Keratinocyte (primary cell): ENCODE data around the gene SNCB. TPM values are rescaled to one million over a fixed set of nuclear protein-coding genes. Genes with fewer than 3 reads are reported as not detected.

Source experiments
- DNase-seq: peaks from one replicate; pipeline ENCODE4 v3.0.0-alpha.2; 2011; ENCODE audit warnings: low read depth, missing footprints, low spot score
- FAIRE-seq: peaks from 2 replicates; lab custom pipeline; 2011; peaks lifted over from hg19 to GRCh38; lab: Jason Lieb, UNC
- H2AFZ ChIP-seq: 2 replicates; pipeline ENCODE4 v1.6.0; 2012; ENCODE audit warnings: low read length, control low read depth, inconsistent platforms; ENCODE audit not compliant: control insufficient read depth
- H3K27ac ChIP-seq: 2 replicates; pipeline ENCODE4 v1.5.1; 2011; ENCODE audit warnings: low read length; ENCODE audit not compliant: control insufficient read depth, insufficient read depth
- H3K27me3 ChIP-seq: 3 replicates; pipeline ENCODE4 v1.6.0; 2011; ENCODE audit warnings: low read length; ENCODE audit not compliant: control insufficient read depth, insufficient read depth; ENCODE audit errors: extremely low read depth
- H3K36me3 ChIP-seq, 2 experiments: 2 replicates in 1 of 2; 3 replicates in 1 of 2; pipeline ENCODE4 v1.5.1; 2011; ENCODE audit warnings: low read length in 2 of 2, mild to moderate bottlenecking in 1 of 2; ENCODE audit not compliant: control insufficient read depth in 2 of 2, insufficient read depth in 2 of 2; ENCODE audit errors: extremely low read depth in 1 of 2
- H3K4me1 ChIP-seq: 3 replicates; pipeline ENCODE4 v1.5.1; 2011; ENCODE audit warnings: low read length; ENCODE audit not compliant: control insufficient read depth, insufficient read depth; ENCODE audit errors: extremely low read depth
- H3K4me2 ChIP-seq: 3 replicates; pipeline ENCODE4 v1.6.0; 2011; ENCODE audit warnings: low read depth, low read length; ENCODE audit not compliant: control insufficient read depth, insufficient read depth; ENCODE audit errors: extremely low read depth
- H3K4me3 ChIP-seq, 3 experiments: fragments of 200-600 bp in 1 of 3; sonication (generic) in 1 of 3; 2 replicates in 2 of 3; 3 replicates in 1 of 3; pipeline ENCODE4 v1.5.1; 2011 to 2016; ENCODE audit warnings: low read length in 3 of 3, mild to moderate bottlenecking in 3 of 3, control low read depth in 2 of 3, inconsistent platforms in 1 of 3, low read depth in 1 of 3, mixed read lengths in 1 of 3, mixed run types in 1 of 3, moderate library complexity in 1 of 3; ENCODE audit not compliant: control insufficient read depth in 2 of 3, insufficient read depth in 2 of 3; ENCODE audit errors: extremely low read depth in 1 of 3
- H3K79me2 ChIP-seq: 2 replicates; pipeline ENCODE4 v1.6.0; 2012; ENCODE audit warnings: low read length; ENCODE audit not compliant: control insufficient read depth, insufficient read depth
- H3K9ac ChIP-seq: 3 replicates; pipeline ENCODE4 v1.6.0; 2011; ENCODE audit warnings: low read length; ENCODE audit not compliant: control insufficient read depth, insufficient read depth; ENCODE audit errors: extremely low read depth
- H3K9me1 ChIP-seq: 3 replicates; pipeline ENCODE4 v1.6.0; 2011; ENCODE audit warnings: low read length; ENCODE audit not compliant: control insufficient read depth, insufficient read depth; ENCODE audit errors: extremely low read depth
- H3K9me3 ChIP-seq: 2 replicates; pipeline ENCODE4 v1.5.1; 2012; ENCODE audit warnings: low read depth, low read length; ENCODE audit not compliant: control insufficient read depth
- H4K20me1 ChIP-seq: 3 replicates; pipeline ENCODE4 v1.6.0; 2011; ENCODE audit warnings: low read length; ENCODE audit not compliant: control insufficient read depth, insufficient read depth; ENCODE audit errors: extremely low read depth
- EZH2 ChIP-seq: IDR thresholded peaks from one replicate; pipeline ENCODE4 v1.6.1; 2012; ENCODE audit warnings: inconsistent platforms, mild to moderate bottlenecking, low read length, moderate library complexity
- dilution Hi-C: fragments of 300-500 bp; cut with MboI; formaldehyde crosslinking; loops from one replicate; pipeline ENCODE4 v1.7.0; 2020; ENCODE audit warnings: low sequenced_read_pairs; ENCODE audit not compliant: extremely low pct_ligation_motif_present
- polyA plus RNA-seq, 5 experiments: library from polyadenylated mRNA; depleted of rRNA in 3 of 5; stranded (reverse) in 3 of 5; stranded (forward) in 1 of 5; unstranded in 1 of 5; fragments of >200 nt; gene quantifications; 1 replicate in 1 of 5; 2 replicates in 3 of 5; 3 replicates in 1 of 5; pipeline versions ENCODE4 v1.2.1 to v1.2.3, GENCODE V29; 2011 to 2012; ENCODE audit warnings: missing spikeins in 2 of 5, low read depth in 1 of 5, low replicate concordance in 1 of 5
- TF ChIP-seq, protein P1 (sequence below), 3 experiments: IDR thresholded peaks in 1 of 3; conservative IDR thresholded peaks in 1 of 3; optimal IDR thresholded peaks in 1 of 3; 2 replicates in 2 of 3; 3 replicates in 1 of 3; pipeline versions ENCODE3 to v1.5.1; 2011; ENCODE audit warnings: low read length in 3 of 3, mild to moderate bottlenecking in 3 of 3, moderate library complexity in 2 of 3, control low read depth in 1 of 3, inconsistent platforms in 1 of 3; ENCODE audit not compliant: insufficient read depth in 2 of 3; ENCODE audit errors: extremely low read depth in 1 of 3

Gene SNCB
- polyA plus RNA-seq, 1 donor (not counting 4 experiments of a cell fraction or from before 2014, with no cell fraction given), result 0.69 TPM

DNA sequence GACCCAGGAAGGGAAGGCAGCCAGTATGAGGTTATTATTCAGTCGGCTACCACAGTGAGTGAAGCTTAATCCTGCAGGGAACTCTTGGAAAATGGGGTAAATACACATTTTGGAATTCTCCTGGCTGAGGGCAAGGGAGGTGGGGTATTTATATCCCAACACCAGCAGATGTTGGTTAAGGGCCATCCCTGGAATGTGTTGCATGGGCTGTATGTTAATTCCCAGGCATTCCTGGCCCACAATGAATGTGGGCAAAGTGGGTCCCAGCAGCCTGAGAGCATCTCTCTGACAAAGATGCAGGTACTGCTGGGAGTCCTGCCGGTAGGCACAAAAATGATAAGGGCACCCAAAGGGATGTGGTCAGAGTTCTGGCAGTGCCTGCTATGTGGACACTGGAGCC, 17.5 kb downstream of the SNCB start:
- H3K4me2 ChIP-seq, result no peak overlapping the region
- no peak overlapping the region for H3K4me3 ChIP-seq
- H3K9me1 ChIP-seq, result peaks cover 2% of the 10 kb centered on the region
- no peaks in the 10 kb centered on the region for H3K9me3 ChIP-seq
- H3K79me2 ChIP-seq, result no peaks in the 10 kb centered on the region
- dilution Hi-C loops, result no loop called here
- DNase-seq, result no peak
- FAIRE-seq, result no peak
- no peak overlapping the region for H3K27ac ChIP-seq
- H3K36me3 ChIP-seq, result no peaks in the 10 kb centered on the region
- H2AFZ ChIP-seq, result no peak overlapping the region
- H3K27me3 ChIP-seq, result peaks cover 4% of the 10 kb centered on the region
- no peak overlapping the region for H3K9ac ChIP-seq
- H3K4me1 ChIP-seq, result peaks cover 39% of the 10 kb centered on the region
- no peaks in the 10 kb centered on the region for H4K20me1 ChIP-seq
- TF ChIP-seq EZH2, result no peak
- TF ChIP-seq, protein P1, sequence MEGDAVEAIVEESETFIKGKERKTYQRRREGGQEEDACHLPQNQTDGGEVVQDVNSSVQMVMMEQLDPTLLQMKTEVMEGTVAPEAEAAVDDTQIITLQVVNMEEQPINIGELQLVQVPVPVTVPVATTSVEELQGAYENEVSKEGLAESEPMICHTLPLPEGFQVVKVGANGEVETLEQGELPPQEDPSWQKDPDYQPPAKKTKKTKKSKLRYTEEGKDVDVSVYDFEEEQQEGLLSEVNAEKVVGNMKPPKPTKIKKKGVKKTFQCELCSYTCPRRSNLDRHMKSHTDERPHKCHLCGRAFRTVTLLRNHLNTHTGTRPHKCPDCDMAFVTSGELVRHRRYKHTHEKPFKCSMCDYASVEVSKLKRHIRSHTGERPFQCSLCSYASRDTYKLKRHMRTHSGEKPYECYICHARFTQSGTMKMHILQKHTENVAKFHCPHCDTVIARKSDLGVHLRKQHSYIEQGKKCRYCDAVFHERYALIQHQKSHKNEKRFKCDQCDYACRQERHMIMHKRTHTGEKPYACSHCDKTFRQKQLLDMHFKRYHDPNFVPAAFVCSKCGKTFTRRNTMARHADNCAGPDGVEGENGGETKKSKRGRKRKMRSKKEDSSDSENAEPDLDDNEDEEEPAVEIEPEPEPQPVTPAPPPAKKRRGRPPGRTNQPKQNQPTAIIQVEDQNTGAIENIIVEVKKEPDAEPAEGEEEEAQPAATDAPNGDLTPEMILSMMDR (optimal IDR thresholded peaks at IDR 0.05 in 1 of 3, IDR thresholded peaks at IDR 0.05 in 1 of 3, conservative IDR thresholded peaks at IDR 0.05 in 1 of 3; ENCODE audit: extremely low read depth in 1 of 3, insufficient read depth in 2 of 3, low read length in 3 of 3), result no peak

DNA sequence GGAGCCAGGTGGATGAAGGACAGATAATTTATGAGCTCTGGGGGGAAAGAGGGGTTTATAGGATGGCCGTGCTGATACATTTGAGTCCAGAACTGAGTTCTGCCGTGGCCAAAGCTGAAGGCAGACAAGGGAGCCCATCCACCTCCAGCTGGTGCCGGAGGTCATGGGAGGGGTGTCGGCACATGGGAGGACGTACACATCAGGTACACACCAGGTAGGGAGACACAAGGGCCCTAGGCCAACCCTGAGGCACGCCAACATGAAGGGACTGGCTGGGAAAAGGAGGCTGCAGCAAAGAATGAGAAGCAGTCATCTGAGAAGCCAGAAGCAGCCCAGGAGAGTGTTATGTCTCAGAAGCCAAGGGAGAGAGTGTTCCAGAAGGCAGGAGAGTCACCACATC, 18.3 kb downstream of the SNCB start:
- H2AFZ ChIP-seq, result no peak overlapping the region
- H3K27ac ChIP-seq, result no peak overlapping the region
- H3K9me1 ChIP-seq, result peaks cover 2% of the 10 kb centered on the region
- no peaks in the 10 kb centered on the region for H4K20me1 ChIP-seq
- peaks cover 3% of the 10 kb centered on the region for H3K27me3 ChIP-seq
- no peaks in the 10 kb centered on the region for H3K79me2 ChIP-seq
- FAIRE-seq (no peak), DNase-seq (no peak)
- no peaks in the 10 kb centered on the region for H3K9me3 ChIP-seq
- peaks cover 39% of the 10 kb centered on the region for H3K4me1 ChIP-seq
- no peak for TF ChIP-seq EZH2
- TF ChIP-seq, protein P1 (optimal IDR thresholded peaks at IDR 0.05 in 1 of 3, IDR thresholded peaks at IDR 0.05 in 1 of 3, conservative IDR thresholded peaks at IDR 0.05 in 1 of 3; ENCODE audit: extremely low read depth in 1 of 3, insufficient read depth in 2 of 3, low read length in 3 of 3), result no peak
- H3K36me3 ChIP-seq, result no peaks in the 10 kb centered on the region
- no peak overlapping the region for H3K9ac ChIP-seq
- H3K4me3 ChIP-seq, result no peak overlapping the region
- no peak overlapping the region for H3K4me2 ChIP-seq
- dilution Hi-C loops, result no loop called here
